GM04504 (cell line): ENCODE data around the gene RTKN2.
"Not testable (repeated sequence)": the region's sequence is repeated elsewhere in the genome, so short reads cannot be mapped to it uniquely, and the experiment has no call there.

Experiments
- DNase-seq: peaks from one replicate; pipeline ENCODE4 v3.0.0-alpha.2; 2012; ENCODE audit warnings: low read depth

Gene RTKN2

GRCh38 chr10:62268399-62269114 lies at the start of gene RTKN2:
RTKN2 (minus strand) TSS chr10:62268844; CDS start chr10:62268610, 234 bp downstream.
- peak; percentile 32 for DNase-seq

- DNase-seq, result no peak
These were observed 48.6 kb upstream of the RTKN2 start for GRCh38 chr10:62317257-62317656.

- DNase-seq, result no peak
These were observed 40.6 kb upstream of the RTKN2 start for GRCh38 chr10:62309254-62309653.

GRCh38 chr10:62308101-62308500 lies 39.5 kb upstream of the RTKN2 start:
- DNase-seq, result peak; percentile 1

GRCh38 chr10:62307635-62308034 lies 39.0 kb upstream of the RTKN2 start:
- DNase-seq, result no peak

- no peak for DNase-seq
These were observed 38.0 kb upstream of the RTKN2 start for GRCh38 chr10:62306663-62307062.

GRCh38 chr10:62305813-62306212 lies 37.2 kb upstream of the RTKN2 start:
- DNase-seq, result no peak

GRCh38 chr10:62303922-62304321 lies 35.3 kb upstream of the RTKN2 start:
- no peak for DNase-seq

- DNase-seq, result no peak
These were observed 34.1 kb upstream of the RTKN2 start for GRCh38 chr10:62302760-62303159.

GRCh38 chr10:62297857-62298256 lies 29.2 kb upstream of the RTKN2 start:
- DNase-seq, result no peak

GRCh38 chr10:62284221-62284620 lies 15.6 kb upstream of the RTKN2 start:
- DNase-seq, result no peak

- DNase-seq, result not testable (repeated sequence)
These were observed 12.7 kb upstream of the RTKN2 start for GRCh38 chr10:62281348-62281747.

- DNase-seq, result not testable (repeated sequence)
These were observed 11.7 kb upstream of the RTKN2 start for GRCh38 chr10:62280392-62280791.

- peak; percentile 41 for DNase-seq
These were observed 9.8 kb upstream of the RTKN2 start for GRCh38 chr10:62278441-62278910.

- DNase-seq, result no peak
These were observed 9.3 kb upstream of the RTKN2 start for GRCh38 chr10:62277971-62278370.

GRCh38 chr10:62270020-62270419 lies 1.4 kb upstream of the RTKN2 start:
- no peak for DNase-seq

GRCh38 chr10:62268027-62268398 lies 631 bp downstream of the RTKN2 start:
- DNase-seq, result no peak

- no peak for DNase-seq
These were observed 2.0 kb downstream of the RTKN2 start for GRCh38 chr10:62266611-62267010.

GRCh38 chr10:62266147-62266546 lies 2.5 kb downstream of the RTKN2 start:
- no peak for DNase-seq

- peak; percentile 67 for DNase-seq
These were observed 3.8 kb downstream of the RTKN2 start for GRCh38 chr10:62264702-62265436.

GRCh38 chr10:62264126-62264525 lies 4.5 kb downstream of the RTKN2 start:
- no peak for DNase-seq

GRCh38 chr10:62261666-62262065 lies 7.0 kb downstream of the RTKN2 start:
- DNase-seq, result no peak

GRCh38 chr10:62259998-62260397 lies 8.6 kb downstream of the RTKN2 start:
- no peak for DNase-seq
